Measurements from ENCODE around the gene TRIOBP.

The TRIOBP gene

GRCh38 chr22:37824674-37825641, 128.1 kb downstream of the TRIOBP start:
- no peak for DNase-seq (ENCODE audit: low read depth)
